GM10266 (cell line): Measurements from ENCODE around the gene GNA15.
A peak's percentile ranks its signal among the peaks of the same experiment; 100 is the strongest.

ENCODE experiments used
- DNase-seq: peaks from one replicate; pipeline ENCODE4 v3.0.0; 2012; ENCODE audit errors: extremely low spot score
- TF ChIP-seq, protein P1 (sequence below): IDR thresholded peaks from 2 replicates; pipeline ENCODE4 v1.5.1; 2012; ENCODE audit warnings: mild to moderate bottlenecking, low read depth; ENCODE audit not compliant: control insufficient read depth, insufficient read depth; ENCODE audit errors: missing control alignments

The GNA15 gene

DNA sequence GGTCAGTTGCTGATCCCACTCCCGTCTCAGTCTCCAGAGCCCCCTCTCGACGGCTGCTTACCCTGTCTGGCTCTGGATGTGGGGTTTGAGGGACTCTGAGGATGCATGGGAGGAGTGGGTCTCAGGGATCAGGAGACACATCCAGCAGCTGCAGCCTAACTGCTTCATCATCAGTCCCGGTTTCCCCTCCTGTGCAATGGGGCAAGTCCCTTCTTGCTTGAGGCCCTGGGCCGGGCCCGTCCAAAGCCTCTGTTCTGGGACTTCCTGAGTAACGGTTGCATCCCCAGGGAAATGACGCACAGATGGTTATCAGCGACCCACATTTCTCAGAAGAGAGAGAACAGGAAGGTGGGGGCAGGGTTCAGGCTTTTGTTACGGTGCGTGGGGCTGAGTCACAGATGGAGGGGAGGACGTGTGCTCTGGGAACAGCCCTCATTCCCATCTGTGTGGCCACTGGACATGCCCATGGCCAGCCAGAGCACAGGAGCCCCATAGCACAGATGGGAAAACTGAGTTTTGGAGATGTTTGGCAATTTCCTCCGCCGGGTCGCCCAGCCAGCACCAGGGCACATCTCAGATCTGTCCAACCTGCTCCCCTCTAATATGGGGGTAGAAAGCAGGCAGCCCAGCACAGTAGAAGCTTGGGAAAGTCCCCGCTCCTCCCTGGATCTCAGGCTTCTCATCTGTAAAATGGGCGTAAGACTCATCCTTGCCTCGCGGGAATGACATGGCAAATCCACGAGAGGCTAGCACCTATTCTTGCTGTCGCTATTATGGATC, 19.3 kb downstream of the GNA15 start:
- DNase-seq: peak; percentile 89

DNA sequence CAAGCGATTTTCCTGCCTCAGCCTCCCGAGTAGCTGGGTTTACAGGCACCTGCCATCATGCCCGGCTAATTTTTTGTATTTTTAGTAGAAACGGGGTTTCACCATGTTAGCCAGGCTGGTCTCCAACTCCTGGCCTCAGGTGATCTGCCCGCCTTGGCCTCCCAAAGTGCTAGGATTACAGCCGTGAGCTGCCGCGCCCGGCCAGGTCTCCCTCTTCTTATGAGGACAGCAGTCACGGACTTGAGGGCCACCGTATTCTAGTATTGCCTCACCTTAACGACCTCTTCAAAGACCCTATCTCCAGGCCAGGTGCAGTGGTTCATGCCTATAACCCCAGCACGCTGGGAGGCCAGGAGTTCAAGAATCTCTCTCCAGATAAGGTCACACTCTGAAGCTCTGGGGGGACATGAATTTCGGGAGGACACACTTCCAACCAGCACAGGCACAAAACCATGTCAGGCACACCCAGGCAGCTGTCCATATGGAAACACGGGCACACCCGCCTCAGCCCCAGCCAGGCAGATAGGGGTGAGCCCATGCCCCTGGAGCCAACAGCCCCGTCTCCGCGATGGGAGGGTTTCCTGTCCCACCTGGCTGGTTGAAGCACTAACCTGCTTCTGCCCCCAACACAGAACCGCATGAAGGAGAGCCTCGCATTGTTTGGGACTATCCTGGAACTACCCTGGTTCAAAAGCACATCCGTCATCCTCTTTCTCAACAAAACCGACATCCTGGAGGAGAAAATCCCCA, 21.4 kb downstream of the GNA15 start:
- TF ChIP-seq, protein P1, sequence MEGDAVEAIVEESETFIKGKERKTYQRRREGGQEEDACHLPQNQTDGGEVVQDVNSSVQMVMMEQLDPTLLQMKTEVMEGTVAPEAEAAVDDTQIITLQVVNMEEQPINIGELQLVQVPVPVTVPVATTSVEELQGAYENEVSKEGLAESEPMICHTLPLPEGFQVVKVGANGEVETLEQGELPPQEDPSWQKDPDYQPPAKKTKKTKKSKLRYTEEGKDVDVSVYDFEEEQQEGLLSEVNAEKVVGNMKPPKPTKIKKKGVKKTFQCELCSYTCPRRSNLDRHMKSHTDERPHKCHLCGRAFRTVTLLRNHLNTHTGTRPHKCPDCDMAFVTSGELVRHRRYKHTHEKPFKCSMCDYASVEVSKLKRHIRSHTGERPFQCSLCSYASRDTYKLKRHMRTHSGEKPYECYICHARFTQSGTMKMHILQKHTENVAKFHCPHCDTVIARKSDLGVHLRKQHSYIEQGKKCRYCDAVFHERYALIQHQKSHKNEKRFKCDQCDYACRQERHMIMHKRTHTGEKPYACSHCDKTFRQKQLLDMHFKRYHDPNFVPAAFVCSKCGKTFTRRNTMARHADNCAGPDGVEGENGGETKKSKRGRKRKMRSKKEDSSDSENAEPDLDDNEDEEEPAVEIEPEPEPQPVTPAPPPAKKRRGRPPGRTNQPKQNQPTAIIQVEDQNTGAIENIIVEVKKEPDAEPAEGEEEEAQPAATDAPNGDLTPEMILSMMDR: no peak
- no peak for DNase-seq

More for the DNA sequence above, 19.3 kb downstream of the GNA15 start:
- TF ChIP-seq, protein P1: no peak

DNA sequence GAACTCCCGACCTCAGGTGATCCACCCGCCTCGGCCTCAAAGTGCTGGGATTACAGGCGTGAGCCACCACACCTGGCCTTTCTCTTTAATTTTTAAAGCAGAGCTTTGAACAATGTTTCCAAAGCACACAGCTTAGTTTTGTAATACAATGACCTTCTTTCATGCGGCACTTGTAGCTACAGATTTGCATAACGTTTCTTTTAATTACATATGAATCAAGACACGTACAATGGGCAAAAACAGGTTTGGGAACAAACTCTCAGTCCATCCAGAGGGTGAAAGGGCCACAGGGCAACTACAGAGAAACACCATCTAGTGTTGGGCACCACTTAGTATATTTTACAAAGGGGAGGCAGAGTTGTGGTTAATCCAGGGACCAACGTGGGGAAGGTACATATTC, 23.7 kb downstream of the GNA15 start:
- TF ChIP-seq, protein P1: no peak
- no peak for DNase-seq

DNA sequence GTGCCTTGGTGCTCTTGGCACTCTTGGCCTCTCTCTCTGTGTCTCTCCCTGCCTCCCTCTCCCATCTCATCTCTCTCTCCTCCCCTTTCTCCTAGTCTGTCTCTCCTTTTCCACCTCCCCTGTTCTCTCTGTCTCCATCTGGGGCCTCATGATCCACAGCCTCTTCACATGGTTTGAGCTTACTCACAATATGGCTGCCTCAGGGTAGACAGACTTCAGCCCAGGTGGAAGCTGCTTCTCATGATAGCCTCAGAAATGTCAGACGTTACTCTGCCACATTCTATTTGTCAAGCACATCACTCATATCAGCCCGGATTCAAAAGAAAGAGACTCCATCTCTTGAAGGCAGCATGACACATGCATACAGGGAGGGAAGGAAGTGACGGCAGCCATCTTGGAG, 24.4 kb downstream of the GNA15 start:
- no peak for DNase-seq
- TF ChIP-seq, protein P1: no peak

DNA sequence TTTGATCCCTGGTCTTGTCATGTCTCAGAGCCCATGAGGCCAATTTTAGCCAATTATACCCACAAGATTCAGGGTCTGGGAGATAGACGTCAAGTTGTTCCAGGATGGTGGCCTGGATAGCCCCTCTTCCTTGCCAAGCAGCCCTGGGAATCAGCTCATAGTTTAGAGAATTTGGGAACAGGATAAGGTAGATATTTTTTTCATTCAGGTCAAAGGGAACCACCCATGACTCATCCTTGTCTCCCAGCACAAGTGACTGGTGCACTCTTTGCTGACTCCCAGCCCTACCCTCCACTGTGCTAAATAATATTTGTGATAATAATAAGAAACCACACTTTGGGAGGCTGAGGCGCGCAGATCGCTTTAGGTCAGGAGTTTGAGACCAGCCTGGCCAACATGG, 25.6 kb downstream of the GNA15 start:
- no peak for DNase-seq
- TF ChIP-seq, protein P1: no peak

DNA sequence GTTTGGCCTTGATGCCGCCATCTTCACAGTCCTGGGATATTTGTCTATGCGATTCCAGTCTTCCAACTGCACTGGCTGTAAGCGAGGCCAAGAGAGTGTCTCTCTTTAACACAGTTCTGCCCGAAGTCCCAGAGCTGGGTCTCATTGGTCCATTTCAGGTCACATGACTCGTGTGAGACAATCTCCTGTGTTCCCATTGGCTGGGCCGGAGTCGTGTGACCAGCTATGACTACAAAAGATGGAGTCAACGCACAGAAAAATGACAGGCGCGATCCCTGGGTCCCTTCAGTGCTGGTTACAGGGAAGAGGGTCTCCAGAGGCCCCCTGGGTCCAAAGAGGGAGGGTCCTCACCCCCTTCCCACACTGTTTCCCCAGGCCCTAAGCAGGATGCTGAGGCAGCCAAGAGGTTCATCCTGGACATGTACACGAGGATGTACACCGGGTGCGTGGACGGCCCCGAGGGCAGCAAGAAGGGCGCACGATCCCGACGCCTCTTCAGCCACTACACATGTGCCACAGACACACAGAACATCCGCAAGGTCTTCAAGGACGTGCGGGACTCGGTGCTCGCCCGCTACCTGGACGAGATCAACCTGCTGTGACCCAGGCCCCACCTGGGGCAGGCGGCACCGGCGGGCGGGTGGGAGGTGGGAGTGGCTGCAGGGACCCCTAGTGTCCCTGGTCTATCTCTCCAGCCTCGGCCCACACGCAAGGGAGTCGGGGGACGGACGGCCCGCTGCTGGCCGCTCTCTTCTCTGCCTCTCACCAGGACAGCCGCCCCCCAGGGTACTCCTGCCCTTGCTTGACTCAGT, 26.8 kb downstream of the GNA15 start:
- DNase-seq: no peak
- TF ChIP-seq, protein P1: no peak
